Stomach (tissue), 9 donors: ENCODE data around the gene RFX2. TPM values are rescaled to one million over a fixed set of nuclear protein-coding genes. Genes with fewer than 3 reads are reported as not detected.

ENCODE experiments used
- DNase-seq, 2 donors: peaks; one replicate each; pipeline versions ENCODE4 v3.0.0 to v3.0.0-alpha.2; 2013 to 2019
- H3K27ac ChIP-seq, 5 donors: fragments of 200-600 bp in 4 of 5; sonication (generic) in 4 of 5; one replicate each; pipeline ENCODE4 v1.5.1; 2013 to 2019; ENCODE audit warnings: mild to moderate bottlenecking in 1 of 5, moderate library complexity in 1 of 5
- H3K27me3 ChIP-seq, 3 donors: fragments of 200-600 bp; sonication (generic); one replicate each; pipeline ENCODE4 v1.5.1; 2017 to 2019; ENCODE audit warnings: mixed run types in 1 of 3
- H3K36me3 ChIP-seq, 4 donors: fragments of 200-600 bp; sonication (generic); 1 replicate in 3 of 4; 2 replicates in 1 of 4; pipeline ENCODE4 v1.5.1; 2016 to 2019
- H3K4me1 ChIP-seq, 4 donors: fragments of 200-600 bp; sonication (generic); one replicate each; pipeline ENCODE4 v1.5.1; 2016 to 2019
- H3K4me3 ChIP-seq, 4 donors: fragments of 200-600 bp; sonication (generic) in 3 of 4; one replicate each; pipeline ENCODE4 v1.5.1; 2016 to 2019; ENCODE audit warnings: mild to moderate bottlenecking in 1 of 4
- H3K9me3 ChIP-seq, 4 donors: fragments of 200-600 bp; sonication (generic); one replicate each; pipeline ENCODE4 v1.5.1; 2016 to 2019
- EP300 ChIP-seq: sonication (generic); formaldehyde crosslinking; IDR thresholded peaks from one replicate; pipeline ENCODE4 v1.6.1; 2017; ENCODE audit warnings: antibody characterized with exemption
- POLR2A ChIP-seq, 4 donors: fragments of 450-650 bp; IDR thresholded peaks; one replicate each; pipeline ENCODE4 v1.6.1; 2016; ENCODE audit warnings: antibody characterized with exemption in 4 of 4, control low read depth in 2 of 4, mild to moderate bottlenecking in 1 of 4, moderate library complexity in 1 of 4
- POLR2AphosphoS5 ChIP-seq, 3 donors: sonication (generic); formaldehyde crosslinking; IDR thresholded peaks; one replicate each; pipeline ENCODE4 v1.6.1; 2016; ENCODE audit warnings: antibody characterized with exemption in 3 of 3
- WGBS, 5 donors: extraction: QIAGEN DNeasy Blood & Tissue Kit in 3 of 5; methylation state at CpG; one replicate each; pipeline versions ENCODE4 v1.1.5 to v1.1.7; 2013 to 2018; 5-methylcytosine and 5-hydroxymethylcytosine counted together
- intact Hi-C: fragments of 100-400 bp; cut with DNase I; formaldehyde crosslinking; loops from one replicate; pipeline ENCODE4 v1.15.1; 2023; ENCODE audit warnings: low total_unique reads
- polyA plus RNA-seq, 3 donors: library from polyadenylated mRNA; stranded (reverse); fragments of 200-250 nt; gene quantifications; one replicate each; pipeline ENCODE4 v1.2.3, GENCODE V29; 2013
- total RNA-seq, 5 donors: library from RNA; depleted of rRNA; stranded (reverse); fragments of >200 nt; gene quantifications; one replicate each; pipeline versions ENCODE4 v1.1.0 to v1.2.3, GENCODE V29; 2014 to 2016
- TF ChIP-seq, protein P1 (sequence below), 7 experiments: fragments of 450-650 bp in 4 of 7; fragments of 200-600 bp in 3 of 7; sonication (generic) in 3 of 7; IDR thresholded peaks; one replicate each; pipeline ENCODE4 v1.5.1; 2016 to 2019; ENCODE audit warnings: antibody characterized with exemption in 7 of 7, control low read depth in 2 of 7, mild to moderate bottlenecking in 1 of 7
- donor health status: healthy with polysubstance abuse.
- donor health status: Bipolar disorder and iron deficiency.
- donor health status: healthy.

The RFX2 gene
- total and polyA plus RNA-seq, 8 donors: 1.2 to 123 (median 8.0) TPM

- DNase-seq: no peak
- H3K4me1 ChIP-seq: no peaks in the 10 kb centered on the region
- peaks cover 0 to 44% (median 31%) of the 10 kb centered on the region in 4 donors for H3K36me3 ChIP-seq
- WGBS, 5 donors: 84 to 93% (median 91%) methylated on average over 13 of the region's 13 CpGs
- TF ChIP-seq POLR2A (IDR thresholded peaks at IDR 0.05) (no peak), EP300 (no peak), POLR2AphosphoS5 (IDR thresholded peaks at IDR 0.05) (no peak)
- TF ChIP-seq, protein P1, sequence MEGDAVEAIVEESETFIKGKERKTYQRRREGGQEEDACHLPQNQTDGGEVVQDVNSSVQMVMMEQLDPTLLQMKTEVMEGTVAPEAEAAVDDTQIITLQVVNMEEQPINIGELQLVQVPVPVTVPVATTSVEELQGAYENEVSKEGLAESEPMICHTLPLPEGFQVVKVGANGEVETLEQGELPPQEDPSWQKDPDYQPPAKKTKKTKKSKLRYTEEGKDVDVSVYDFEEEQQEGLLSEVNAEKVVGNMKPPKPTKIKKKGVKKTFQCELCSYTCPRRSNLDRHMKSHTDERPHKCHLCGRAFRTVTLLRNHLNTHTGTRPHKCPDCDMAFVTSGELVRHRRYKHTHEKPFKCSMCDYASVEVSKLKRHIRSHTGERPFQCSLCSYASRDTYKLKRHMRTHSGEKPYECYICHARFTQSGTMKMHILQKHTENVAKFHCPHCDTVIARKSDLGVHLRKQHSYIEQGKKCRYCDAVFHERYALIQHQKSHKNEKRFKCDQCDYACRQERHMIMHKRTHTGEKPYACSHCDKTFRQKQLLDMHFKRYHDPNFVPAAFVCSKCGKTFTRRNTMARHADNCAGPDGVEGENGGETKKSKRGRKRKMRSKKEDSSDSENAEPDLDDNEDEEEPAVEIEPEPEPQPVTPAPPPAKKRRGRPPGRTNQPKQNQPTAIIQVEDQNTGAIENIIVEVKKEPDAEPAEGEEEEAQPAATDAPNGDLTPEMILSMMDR (IDR thresholded peaks at IDR 0.05): no peak
- no peak overlapping the region for H3K4me3 ChIP-seq
- no peaks in the 10 kb centered on the region for H3K27me3 ChIP-seq
- no peak overlapping the region for H3K27ac ChIP-seq
- no peaks in the 10 kb centered on the region for H3K9me3 ChIP-seq
- intact Hi-C loops: no loop called here
Observed at GRCh38 chr19:6014551-6015135, 95.7 kb downstream of the RFX2 start.

- Histone ChIP-seq H3K27ac (no peak overlapping the region), H3K9me3 (no peaks in the 10 kb centered on the region), H3K4me1 (no peaks in the 10 kb centered on the region), H3K27me3 (no peaks in the 10 kb centered on the region), H3K4me3 (no peak overlapping the region), H3K36me3 (peaks cover 0 to 60% (median 40%) of the 10 kb centered on the region in 4 donors)
- intact Hi-C loops: no loop called here
- TF ChIP-seq POLR2A (IDR thresholded peaks at IDR 0.05): no peak
- no peak for TF ChIP-seq POLR2AphosphoS5 (IDR thresholded peaks at IDR 0.05)
- TF ChIP-seq, protein P1 (IDR thresholded peaks at IDR 0.05): no peak
- no peak for TF ChIP-seq EP300
- DNase-seq: no peak
- 88 to 93% (median 90%) methylated on average over 16 to 18 of the region's 18 CpGs for WGBS, 5 donors
Observed at GRCh38 chr19:6012426-6013170, 97.7 kb downstream of the RFX2 start.

- Histone ChIP-seq H3K27me3 (no peaks in the 10 kb centered on the region), H3K4me3 (no peak overlapping the region), H3K36me3 (peaks cover 3 to 68% (median 49%) of the 10 kb centered on the region in 4 donors), H3K4me1 (no peaks in the 10 kb centered on the region), H3K27ac (no peak overlapping the region), H3K9me3 (no peaks in the 10 kb centered on the region)
- TF ChIP-seq POLR2A (IDR thresholded peaks at IDR 0.05): no peak
- TF ChIP-seq, protein P1 (IDR thresholded peaks at IDR 0.05): no peak
- no peak for TF ChIP-seq EP300
- no peak for TF ChIP-seq POLR2AphosphoS5 (IDR thresholded peaks at IDR 0.05)
- intact Hi-C loops: no loop called here
- WGBS, 5 donors: 40 to 89% (median 79%) methylated on average over 1 of the region's 1 CpG
- DNase-seq: no peak
Observed at GRCh38 chr19:6011794-6012193, 98.5 kb downstream of the RFX2 start.

DNA sequence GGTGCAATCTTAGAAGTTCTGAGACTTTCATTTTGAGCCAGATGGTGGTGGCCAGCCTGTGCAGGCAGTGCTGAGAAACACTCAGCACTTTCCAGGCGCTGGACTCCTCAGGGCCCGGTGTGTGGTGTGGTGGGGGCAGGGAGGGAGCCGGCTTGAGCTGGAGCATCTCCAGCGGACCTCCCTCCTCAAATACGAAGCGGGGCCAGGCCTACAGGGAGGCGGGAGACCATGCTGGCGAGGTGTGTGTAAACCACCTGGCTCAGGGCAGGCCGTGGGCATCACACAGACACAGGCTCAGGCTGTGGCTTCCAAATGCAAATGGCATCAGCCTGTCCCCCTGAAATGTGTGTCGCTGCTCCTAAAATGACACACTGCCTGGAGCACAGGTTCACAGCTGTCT, 99.1 kb downstream of the RFX2 start:
- peaks cover 3 to 74% (median 52%) of the 10 kb centered on the region in 4 donors for H3K36me3 ChIP-seq
- no peaks in the 10 kb centered on the region for H3K4me1 ChIP-seq
- no peak for DNase-seq
- no peak overlapping the region for H3K4me3 ChIP-seq
- intact Hi-C loops: no loop called here
- H3K27ac ChIP-seq: no peak overlapping the region
- H3K27me3 ChIP-seq: no peaks in the 10 kb centered on the region
- no peaks in the 10 kb centered on the region for H3K9me3 ChIP-seq
- 70 to 86% (median 71%) methylated on average over 9 to 10 of the region's 10 CpGs for WGBS, 5 donors
- TF ChIP-seq POLR2A (IDR thresholded peaks at IDR 0.05) (no peak), POLR2AphosphoS5 (IDR thresholded peaks at IDR 0.05) (no peak), EP300 (no peak)
- TF ChIP-seq, protein P1 (IDR thresholded peaks at IDR 0.05): no peak
